Adrenal gland (tissue), 5 donors: ENCODE measurements around the gene LPP.

Experiments
- CTCF ChIP-seq, 6 experiments: fragments of 450-650 bp in 4 of 6; fragments of 200-600 bp in 2 of 6; sonication (generic) in 1 of 6; IDR thresholded peaks; 1 replicate in 5 of 6; 2 replicates in 1 of 6; pipeline versions ENCODE4 v1.5.1 to v1.8.0; 2016 to 2021; ENCODE audit warnings: antibody characterized with exemption in 6 of 6, mild to moderate bottlenecking in 2 of 6, moderate library complexity in 1 of 6
- POLR2A ChIP-seq, 2 donors: fragments of 450-650 bp; IDR thresholded peaks; one replicate each; pipeline ENCODE4 v1.6.1; 2017; ENCODE audit warnings: antibody characterized with exemption in 2 of 2, mild to moderate bottlenecking in 2 of 2, moderate library complexity in 1 of 2
- donor health status: DM: no; HTN: no; CAD: no.

GRCh38 chr3:188827576-188827975 lies 673.6 kb downstream of the LPP start:
- no peak for TF ChIP-seq CTCF (IDR thresholded peaks at IDR 0.05)
- TF ChIP-seq POLR2A (IDR thresholded peaks at IDR 0.05), result no peak
